B cell (primary cell): ENCODE results near the gene PHF21B.

Source experiments
- EZH2 ChIP-seq: IDR thresholded peaks from 2 replicates; pipeline ENCODE4 v1.6.1; 2012; ENCODE audit warnings: borderline replicate concordance, low read depth, mild to moderate bottlenecking, moderate library complexity, low read length; ENCODE audit not compliant: insufficient read depth, poor library complexity, severe bottlenecking
- TF ChIP-seq, protein P1 (sequence below): fragments of 200-600 bp; IDR thresholded peaks from one replicate; pipeline ENCODE4 v1.8.0; 2022; ENCODE audit warnings: antibody characterized with exemption, mild to moderate bottlenecking

DNA sequence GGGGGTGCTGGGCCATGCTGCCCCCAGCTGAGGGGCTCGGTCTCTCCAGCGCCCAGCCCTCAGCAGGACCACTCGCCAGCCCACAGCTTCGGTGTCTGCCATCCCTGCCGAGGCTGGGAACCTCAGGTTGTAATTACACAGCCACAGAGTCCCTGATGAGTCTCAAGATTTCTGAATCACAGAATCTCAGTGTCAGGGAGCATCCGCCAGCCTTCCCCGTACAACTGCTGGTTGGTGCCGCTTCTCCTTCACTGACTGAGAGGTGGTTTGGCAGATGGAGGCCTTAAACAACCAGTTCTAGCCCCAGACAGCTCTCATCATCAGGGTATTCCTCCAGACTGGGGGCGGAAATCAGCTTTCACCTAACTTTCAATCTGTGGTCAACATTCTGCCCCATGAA is 13.7 kb downstream of the PHF21B start:
- TF ChIP-seq, protein P1, sequence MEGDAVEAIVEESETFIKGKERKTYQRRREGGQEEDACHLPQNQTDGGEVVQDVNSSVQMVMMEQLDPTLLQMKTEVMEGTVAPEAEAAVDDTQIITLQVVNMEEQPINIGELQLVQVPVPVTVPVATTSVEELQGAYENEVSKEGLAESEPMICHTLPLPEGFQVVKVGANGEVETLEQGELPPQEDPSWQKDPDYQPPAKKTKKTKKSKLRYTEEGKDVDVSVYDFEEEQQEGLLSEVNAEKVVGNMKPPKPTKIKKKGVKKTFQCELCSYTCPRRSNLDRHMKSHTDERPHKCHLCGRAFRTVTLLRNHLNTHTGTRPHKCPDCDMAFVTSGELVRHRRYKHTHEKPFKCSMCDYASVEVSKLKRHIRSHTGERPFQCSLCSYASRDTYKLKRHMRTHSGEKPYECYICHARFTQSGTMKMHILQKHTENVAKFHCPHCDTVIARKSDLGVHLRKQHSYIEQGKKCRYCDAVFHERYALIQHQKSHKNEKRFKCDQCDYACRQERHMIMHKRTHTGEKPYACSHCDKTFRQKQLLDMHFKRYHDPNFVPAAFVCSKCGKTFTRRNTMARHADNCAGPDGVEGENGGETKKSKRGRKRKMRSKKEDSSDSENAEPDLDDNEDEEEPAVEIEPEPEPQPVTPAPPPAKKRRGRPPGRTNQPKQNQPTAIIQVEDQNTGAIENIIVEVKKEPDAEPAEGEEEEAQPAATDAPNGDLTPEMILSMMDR, result no peak
- TF ChIP-seq EZH2, result no peak
